ENCODE results near the gene RAB11A.

RAB11A gene

DNA sequence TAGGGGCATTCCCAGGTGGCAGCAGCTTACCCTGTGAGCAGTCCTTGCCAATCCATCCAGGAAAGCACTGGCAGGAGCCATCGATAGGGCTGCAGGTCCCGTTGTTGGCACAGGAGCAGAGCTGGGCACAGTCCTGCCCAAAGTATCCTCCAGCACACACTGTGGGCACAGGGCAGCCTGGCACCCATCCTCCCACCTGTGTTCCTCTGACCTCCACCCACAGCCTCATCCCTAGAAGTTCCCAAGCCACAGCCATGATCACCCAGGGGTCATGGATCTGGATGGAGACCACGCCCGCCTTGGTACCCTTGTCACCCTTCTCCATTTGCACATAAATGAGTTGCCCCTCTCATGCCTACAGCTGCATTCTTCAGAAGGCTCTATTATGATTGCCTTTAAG is 48.6 kb downstream of the RAB11A start:
- no peak for DNase-seq (ENCODE audit: low read depth)

DNA sequence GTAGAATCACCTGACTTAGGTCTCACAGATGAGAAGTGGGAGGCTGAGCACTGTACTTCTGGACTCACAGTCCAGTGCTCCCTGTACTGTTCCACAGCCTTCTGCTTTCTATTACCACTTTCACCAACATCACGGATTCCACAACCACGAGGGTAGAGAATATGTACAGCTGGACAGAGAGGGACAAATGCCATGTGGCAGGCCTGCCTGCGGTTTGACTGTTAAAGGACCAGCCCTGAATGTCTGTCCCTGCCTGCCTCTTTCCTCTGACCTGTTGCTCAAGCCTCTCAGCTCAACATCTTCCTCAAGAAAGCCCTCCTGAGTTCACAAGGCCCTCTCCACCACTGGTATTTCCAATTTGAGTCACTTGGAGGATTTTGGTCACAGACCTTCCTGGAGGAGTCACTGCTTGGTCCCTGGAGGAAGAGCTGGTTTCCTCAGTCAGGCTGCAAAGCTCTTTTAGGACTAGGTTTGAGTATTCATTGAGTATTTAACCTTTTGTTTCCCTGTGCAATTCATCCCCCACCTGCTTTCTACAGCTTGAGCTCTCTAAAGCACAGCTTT is 49.1 kb downstream of the RAB11A start:
- no peak for DNase-seq (ENCODE audit: low read depth)

DNA sequence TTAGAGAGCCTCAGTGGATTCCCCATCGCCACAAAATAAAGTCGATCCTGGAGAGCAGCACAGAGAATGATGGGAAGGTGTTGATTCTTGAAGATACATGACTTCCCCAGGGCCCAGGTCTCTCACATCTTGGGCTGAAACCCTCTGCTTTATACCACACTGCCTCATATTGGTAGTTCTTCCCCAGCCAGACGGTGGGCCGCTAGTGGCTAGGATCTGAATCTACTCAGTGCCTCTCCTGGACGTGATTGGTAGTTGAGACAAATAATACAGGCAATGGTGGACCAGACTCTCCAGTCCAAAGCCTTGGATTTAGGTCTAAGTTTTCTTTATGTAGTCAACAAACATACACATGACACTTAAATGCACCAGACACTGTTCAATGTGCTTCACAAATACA is 49.7 kb downstream of the RAB11A start:
- no peak for DNase-seq (ENCODE audit: low read depth)

GRCh38 chr15:65919353-65919752 is 50.1 kb downstream of the RAB11A start:
- no peak for DNase-seq (ENCODE audit: low read depth)

DNA sequence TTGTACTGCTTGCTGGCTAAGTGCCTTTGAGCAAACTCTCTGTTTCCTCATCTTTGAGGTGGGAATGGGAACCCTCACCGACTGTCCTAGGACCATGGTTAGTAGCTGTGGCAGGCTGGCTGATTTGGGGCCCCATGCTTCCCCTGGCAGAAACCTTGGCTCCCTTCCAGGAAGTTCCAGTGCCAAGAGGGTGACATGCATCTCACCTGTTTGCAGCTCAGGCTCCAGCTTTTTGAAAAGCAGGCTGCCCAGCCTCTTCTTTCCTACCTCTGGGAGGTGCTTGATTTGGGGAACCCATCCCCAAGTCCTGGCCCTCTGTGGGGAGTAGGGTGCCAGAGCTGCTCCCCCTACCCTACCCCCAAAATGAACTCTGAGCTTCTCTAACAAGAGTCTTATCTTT is 50.8 kb downstream of the RAB11A start:
- DNase-seq (ENCODE audit: low read depth): no peak

DNA sequence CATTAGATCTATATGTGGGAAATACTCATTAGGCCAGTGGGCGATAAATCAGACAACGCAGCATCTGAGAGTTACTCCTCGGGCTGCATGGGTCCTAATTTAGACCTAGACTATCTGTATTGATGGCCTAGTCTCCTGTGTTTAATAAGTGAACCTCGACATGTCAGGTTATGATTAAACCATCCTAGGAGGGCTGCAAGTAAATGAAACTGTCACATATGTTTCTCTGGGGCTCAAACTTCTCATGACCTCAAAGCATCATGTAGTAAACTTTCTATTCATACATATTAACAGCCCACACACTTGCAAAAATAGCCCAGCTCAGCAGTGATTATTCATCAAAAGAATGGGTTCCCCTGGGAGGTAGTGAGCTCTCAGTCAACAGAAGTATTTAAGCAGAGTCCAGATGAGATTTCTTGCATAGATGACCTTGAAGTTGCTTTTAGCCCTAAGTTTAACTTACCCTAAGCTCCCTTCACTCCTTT is 51.6 kb downstream of the RAB11A start:
- DNase-seq (ENCODE audit: low read depth): no peak

DNA sequence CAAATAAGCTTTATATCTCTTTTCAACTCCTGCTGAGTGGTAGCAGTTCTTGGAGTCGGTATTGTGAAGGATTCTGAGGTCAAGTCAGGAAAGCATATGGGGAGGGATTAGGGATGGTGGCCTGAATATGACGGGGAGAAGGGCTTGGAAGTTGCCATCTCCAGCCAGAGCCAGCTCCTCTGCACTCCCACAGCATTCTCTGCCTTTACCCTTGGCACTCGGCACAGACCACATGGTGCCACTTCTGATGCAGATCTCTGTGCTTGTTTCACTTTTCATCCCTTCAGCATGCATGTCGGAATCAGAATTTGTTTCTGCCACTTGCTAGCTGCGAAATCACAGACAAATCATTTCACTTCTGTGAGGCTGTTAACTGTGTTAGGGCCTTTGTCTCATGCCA is 52.5 kb downstream of the RAB11A start:
- DNase-seq (ENCODE audit: low read depth): no peak

DNA sequence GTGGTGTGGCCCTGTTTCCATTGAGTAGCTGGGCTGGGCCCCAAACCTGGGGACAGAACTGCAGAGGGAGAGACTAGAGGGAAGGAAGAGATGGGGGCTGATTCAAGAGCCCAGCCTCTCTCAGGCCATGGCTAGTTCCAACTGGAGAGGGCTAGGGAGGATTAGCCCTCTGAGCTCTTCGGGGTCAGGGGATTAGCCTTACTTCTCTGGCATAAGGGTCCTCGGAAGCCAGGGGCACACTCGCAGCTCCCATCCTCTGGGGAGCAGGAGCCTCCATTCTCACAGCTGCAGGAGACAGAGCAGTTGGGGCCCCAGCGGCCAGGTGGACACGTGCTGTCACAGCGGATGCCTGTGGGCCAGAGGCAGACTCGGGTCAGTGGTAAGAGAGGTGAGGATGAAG is 53.3 kb downstream of the RAB11A start:
- DNase-seq (ENCODE audit: low read depth): no peak

DNA sequence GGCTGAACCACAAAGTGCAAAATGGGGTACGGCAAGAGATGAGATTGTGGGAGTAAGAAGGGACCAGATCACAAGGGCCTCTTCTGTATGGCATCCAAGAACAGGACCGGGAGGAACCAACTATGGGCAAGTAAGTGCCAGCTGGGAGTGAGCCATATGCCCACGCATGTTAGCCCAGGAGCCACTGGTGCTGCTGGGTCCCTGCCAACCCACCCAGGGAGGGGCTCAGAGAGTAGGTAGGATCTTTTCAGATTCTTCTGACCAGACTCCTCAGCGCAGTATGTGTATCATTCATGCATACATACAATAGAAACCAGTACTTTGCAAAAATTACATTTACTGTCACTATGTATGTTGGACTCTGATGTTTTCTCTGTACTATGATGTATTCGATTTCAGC is 54.0 kb downstream of the RAB11A start:
- no peak for DNase-seq (ENCODE audit: low read depth)

DNA sequence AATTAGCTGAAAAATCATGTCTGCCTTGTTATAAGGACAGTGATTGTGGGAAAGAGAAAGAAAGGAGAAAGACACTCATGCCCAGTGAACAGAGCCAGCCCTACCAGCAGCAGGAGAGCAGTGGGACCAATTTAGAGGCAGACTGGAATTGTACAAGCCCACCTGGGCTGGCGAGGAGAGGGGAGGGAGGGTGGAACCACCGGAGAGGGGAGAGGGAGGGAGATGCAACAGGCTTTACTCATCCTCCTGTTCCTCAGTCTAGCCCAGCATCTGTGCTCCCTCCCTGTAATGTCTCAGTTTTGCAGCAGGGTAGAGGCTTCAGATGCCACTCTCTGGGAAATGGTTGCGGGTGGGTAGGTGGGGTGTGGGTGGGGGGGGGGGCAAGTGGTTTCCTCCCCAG is 54.7 kb downstream of the RAB11A start:
- no peak for DNase-seq (ENCODE audit: low read depth)

- DNase-seq (ENCODE audit: low read depth): no peak
These were observed 56.0 kb downstream of the RAB11A start for GRCh38 chr15:65925338-65925737.

DNA sequence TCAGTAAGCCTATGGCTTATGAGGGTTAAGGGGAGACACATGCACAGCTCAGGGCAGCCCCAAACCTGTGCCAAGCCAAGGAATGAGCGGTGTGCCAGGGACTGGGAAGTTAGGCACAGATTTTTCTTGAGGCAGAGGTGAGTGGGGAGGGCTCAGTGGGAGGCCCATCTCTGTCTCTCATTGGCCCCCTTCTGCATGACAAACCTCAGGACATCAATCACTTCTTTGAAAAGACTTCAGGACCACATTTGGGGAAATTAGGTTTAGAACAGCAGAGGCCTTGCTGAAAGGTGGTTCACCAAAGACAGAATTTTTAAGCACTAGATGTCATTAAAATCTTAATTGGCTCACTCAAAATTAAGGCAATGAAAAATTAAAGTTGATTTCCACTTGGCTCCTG is 57.2 kb downstream of the RAB11A start:
- no peak for DNase-seq (ENCODE audit: low read depth)

- DNase-seq (ENCODE audit: low read depth): no peak
These were observed 57.6 kb downstream of the RAB11A start for GRCh38 chr15:65926899-65927298.

GRCh38 chr15:65927545-65927944 is 58.3 kb downstream of the RAB11A start:
- DNase-seq (ENCODE audit: low read depth): no peak

- DNase-seq (ENCODE audit: low read depth): no peak
These were observed 60.3 kb downstream of the RAB11A start for GRCh38 chr15:65929573-65929972.

GRCh38 chr15:65930134-65930533 is 60.8 kb downstream of the RAB11A start:
- DNase-seq (ENCODE audit: low read depth): no peak

GRCh38 chr15:65931221-65931620 is 61.9 kb downstream of the RAB11A start:
- no peak for DNase-seq (ENCODE audit: low read depth)

DNA sequence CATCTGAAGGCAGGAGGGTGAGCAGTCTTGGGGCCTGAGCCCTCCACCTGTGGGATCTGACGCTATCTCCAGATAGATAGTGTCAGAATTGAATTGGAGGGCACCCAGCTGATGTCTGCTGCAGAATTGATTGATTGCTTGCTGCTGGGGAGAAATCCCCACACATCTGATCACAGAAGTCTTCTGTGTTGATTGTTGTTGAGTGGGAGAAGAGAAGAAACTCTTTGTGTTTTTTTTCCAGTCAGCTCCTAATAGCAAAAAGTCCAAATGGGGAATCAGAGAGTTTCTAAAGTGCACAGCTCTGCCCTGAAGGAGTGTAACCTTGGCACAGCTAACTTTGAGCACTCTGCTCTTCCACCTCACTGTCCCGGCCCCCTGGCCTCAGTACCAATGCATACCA is 66.1 kb downstream of the RAB11A start:
- no peak for DNase-seq (ENCODE audit: low read depth)

GRCh38 chr15:65936282-65936681 is 67.0 kb downstream of the RAB11A start:
- no peak for DNase-seq (ENCODE audit: low read depth)

GRCh38 chr15:65937054-65937453 is 67.8 kb downstream of the RAB11A start:
- DNase-seq (ENCODE audit: low read depth): no peak

DNA sequence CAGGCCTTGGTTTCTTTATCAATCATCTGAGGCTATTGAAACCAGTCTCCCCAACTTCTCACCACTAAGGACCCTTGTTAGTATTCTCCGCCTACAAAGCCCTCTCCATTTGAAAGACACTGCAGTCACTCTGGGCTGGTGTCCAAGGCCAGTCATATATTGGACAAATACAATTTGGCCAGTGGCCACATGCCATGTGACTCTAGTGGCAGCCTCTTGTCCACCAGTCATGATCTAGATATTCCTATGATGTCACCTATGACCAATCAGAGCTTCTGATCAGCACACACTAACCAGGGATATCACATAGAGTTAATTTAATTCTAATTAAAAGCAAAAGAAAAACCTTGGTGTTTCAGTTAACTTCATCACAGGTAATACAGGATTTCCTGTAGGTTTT is 68.2 kb downstream of the RAB11A start:
- DNase-seq (ENCODE audit: low read depth): no peak

- DNase-seq (ENCODE audit: low read depth): no peak
These were observed 69.3 kb downstream of the RAB11A start for GRCh38 chr15:65938604-65939003.

- no peak for DNase-seq (ENCODE audit: low read depth)
These were observed 70.8 kb downstream of the RAB11A start for GRCh38 chr15:65939901-65940617.

DNA sequence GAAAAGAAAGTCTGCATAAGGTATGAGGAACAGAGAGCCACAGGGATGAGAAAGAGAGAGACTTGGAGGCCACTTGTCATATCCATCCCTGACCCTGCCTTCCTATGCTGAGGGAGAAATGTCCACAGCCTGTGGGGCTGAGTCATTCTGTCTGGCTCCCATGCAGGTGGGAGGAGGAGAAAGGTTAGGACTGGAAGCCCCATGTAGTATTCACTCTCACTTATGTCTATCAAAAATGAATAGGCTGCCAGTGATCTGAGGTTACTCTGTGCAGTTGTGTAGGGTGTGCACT is 71.3 kb downstream of the RAB11A start:
- DNase-seq (ENCODE audit: low read depth): no peak
